Stomach (tissue), 4 donors: ENCODE results near the gene HSF4.

Experiments
- CTCF ChIP-seq, 7 experiments: fragments of 450-650 bp in 4 of 7; fragments of 200-600 bp in 3 of 7; sonication (generic) in 3 of 7; IDR thresholded peaks; one replicate each; pipeline ENCODE4 v1.5.1; 2016 to 2019; ENCODE audit warnings: antibody characterized with exemption in 7 of 7, control low read depth in 2 of 7, mild to moderate bottlenecking in 1 of 7
- EP300 ChIP-seq: sonication (generic); formaldehyde crosslinking; IDR thresholded peaks from one replicate; pipeline ENCODE4 v1.6.1; 2017; ENCODE audit warnings: antibody characterized with exemption
- POLR2A ChIP-seq, 4 donors: fragments of 450-650 bp; IDR thresholded peaks; one replicate each; pipeline ENCODE4 v1.6.1; 2016; ENCODE audit warnings: antibody characterized with exemption in 4 of 4, control low read depth in 2 of 4, mild to moderate bottlenecking in 1 of 4, moderate library complexity in 1 of 4
- POLR2AphosphoS5 ChIP-seq, 3 donors: sonication (generic); formaldehyde crosslinking; IDR thresholded peaks; one replicate each; pipeline ENCODE4 v1.6.1; 2016; ENCODE audit warnings: antibody characterized with exemption in 3 of 3

GRCh38 chr16:67157892-67158635 lies 6.5 kb upstream of the HSF4 start:
- TF ChIP-seq CTCF (IDR thresholded peaks at IDR 0.05), result no peak
- TF ChIP-seq POLR2AphosphoS5 (IDR thresholded peaks at IDR 0.05), result peak in 1 of 3 donors; percentile 34
- no peak for TF ChIP-seq POLR2A (IDR thresholded peaks at IDR 0.05)
- TF ChIP-seq EP300, result no peak
